AG09319 (cell line): ENCODE data around the gene PSMB5.

Experiments
- DNase-seq: peaks from one replicate; pipeline ENCODE4 v3.0.0-alpha.2; 2010; ENCODE audit warnings: low read depth; ENCODE audit errors: extremely low read depth
- TF ChIP-seq, protein P1 (sequence below): IDR thresholded peaks from 2 replicates; pipeline ENCODE4 v1.5.1; 2011; ENCODE audit warnings: low read depth, mild to moderate bottlenecking, inconsistent platforms, low read length, moderate library complexity

The PSMB5 gene

GRCh38 chr14:23071921-23072539 is 37.3 kb upstream of the PSMB5 start:
- TF ChIP-seq, protein P1, sequence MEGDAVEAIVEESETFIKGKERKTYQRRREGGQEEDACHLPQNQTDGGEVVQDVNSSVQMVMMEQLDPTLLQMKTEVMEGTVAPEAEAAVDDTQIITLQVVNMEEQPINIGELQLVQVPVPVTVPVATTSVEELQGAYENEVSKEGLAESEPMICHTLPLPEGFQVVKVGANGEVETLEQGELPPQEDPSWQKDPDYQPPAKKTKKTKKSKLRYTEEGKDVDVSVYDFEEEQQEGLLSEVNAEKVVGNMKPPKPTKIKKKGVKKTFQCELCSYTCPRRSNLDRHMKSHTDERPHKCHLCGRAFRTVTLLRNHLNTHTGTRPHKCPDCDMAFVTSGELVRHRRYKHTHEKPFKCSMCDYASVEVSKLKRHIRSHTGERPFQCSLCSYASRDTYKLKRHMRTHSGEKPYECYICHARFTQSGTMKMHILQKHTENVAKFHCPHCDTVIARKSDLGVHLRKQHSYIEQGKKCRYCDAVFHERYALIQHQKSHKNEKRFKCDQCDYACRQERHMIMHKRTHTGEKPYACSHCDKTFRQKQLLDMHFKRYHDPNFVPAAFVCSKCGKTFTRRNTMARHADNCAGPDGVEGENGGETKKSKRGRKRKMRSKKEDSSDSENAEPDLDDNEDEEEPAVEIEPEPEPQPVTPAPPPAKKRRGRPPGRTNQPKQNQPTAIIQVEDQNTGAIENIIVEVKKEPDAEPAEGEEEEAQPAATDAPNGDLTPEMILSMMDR, result no peak
- DNase-seq, result no peak

DNA sequence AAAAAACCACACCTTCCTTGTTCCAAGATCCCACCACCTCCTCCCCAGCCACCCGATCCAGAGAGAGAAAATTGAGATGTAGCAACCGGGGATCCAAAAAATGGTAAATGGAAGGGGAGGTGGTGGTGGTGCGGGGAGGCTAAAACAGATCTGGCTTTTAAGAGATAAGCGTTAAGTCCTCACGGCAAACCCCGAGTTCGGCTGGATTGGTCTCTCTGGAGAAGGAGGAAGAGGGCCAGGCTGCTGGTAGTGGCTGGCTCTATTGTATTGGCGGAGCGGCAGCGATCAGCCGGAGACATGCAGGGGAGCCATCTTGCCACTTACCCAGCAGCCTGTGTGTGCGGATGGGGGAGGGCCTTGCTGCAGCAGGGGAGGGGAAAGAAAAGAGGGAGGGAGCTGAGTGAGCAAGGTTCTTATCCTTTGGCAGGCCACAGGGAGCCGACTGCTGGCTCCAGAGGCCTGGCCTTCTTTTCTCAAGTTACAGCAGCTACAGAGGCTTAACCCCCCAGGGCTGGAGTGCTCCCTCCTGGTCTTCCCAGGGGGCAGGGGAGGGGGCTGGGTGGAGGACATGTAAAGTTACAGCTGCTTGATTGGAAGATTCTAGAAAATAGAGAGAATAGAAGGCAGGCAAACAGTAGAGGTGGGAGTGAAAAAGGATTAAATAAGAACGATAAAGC is 36.7 kb upstream of the PSMB5 start:
- peak; percentile 91 for DNase-seq
- TF ChIP-seq, protein P1, result no peak; the same call in 1 of the 2 replicates

DNA sequence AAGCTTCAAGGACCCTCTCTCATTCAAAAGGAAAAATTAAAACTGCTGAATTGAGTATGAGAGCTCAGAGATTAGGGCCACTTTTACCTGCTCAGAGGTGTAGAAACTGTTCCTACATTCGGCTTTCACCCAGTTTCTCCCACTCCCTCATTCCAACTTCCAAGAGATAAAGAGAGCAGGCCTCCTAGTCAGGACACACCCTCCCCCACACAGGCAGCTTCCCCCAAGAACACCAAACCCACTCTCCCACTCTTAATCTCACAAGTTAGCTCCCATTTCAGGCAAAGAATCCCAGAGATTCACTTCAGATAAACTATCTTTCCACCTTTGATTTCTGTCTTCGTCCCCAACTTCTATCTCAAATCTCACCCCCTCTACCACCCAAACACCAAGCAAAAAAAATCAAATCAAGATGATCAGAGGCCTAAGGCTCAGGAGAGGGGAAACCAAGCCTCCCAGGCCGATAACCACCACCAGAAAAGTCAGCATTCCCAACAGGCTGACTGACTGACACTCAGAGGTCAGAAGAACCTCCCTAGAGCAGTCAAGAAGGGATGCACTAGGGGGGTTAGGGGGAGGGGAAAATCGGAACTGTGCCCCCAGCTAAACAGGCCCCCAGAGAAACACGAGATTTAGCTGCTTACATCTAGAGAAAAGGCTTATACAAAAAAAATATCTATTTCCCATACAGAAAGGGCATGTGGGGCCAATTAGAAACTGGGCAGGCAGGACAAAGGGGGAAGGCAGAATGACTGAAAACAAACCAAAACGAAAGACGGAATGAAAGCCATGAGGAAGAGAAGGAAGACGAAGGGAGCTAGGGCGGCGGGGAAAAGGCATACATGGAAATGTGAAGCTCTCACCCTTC is 35.8 kb upstream of the PSMB5 start:
- no peak for DNase-seq

DNA sequence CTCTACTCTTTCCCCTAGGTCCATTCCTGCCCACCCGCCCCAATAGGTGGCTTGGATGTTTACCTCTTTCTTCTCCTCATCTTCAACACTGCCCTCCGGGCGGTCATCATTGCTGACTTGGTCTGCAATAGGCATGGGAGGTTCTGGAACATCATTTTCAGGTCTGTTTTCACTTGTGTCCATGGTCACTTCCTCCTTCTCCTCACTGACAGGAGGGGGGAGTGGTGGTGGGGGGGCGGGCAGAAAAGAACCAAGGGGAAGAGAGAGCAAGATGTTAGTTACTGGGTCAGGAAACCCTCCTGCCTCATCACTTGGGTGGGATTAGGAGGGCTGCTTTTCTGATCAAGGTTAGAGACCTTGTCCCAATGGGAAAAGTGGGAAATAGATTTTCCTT is 34.7 kb upstream of the PSMB5 start:
- DNase-seq, result no peak
- TF ChIP-seq, protein P1, result no peak

More for the DNA sequence above, 35.8 kb upstream of the PSMB5 start:
- TF ChIP-seq, protein P1, result no peak

GRCh38 chr14:23068789-23069412 is 34.2 kb upstream of the PSMB5 start:
- TF ChIP-seq, protein P1, result peak; percentile 100
- peak; percentile 83 for DNase-seq

- DNase-seq, result no peak
Observed at GRCh38 chr14:23067847-23068788, 33.4 kb upstream of the PSMB5 start.

More at GRCh38 chr14:23067847-23068788, 33.4 kb upstream of the PSMB5 start:
- TF ChIP-seq, protein P1, result no peak
